ENCODE measurements around the gene TMEM156. TPM values are rescaled to one million over a fixed set of nuclear protein-coding genes. Genes with fewer than 3 reads are reported as not detected.
"Not testable (repeated sequence)": the region's sequence is repeated elsewhere in the genome, so short reads cannot be mapped to it uniquely, and the experiment has no call there.

Gene TMEM156
- total RNA-seq, 1 donor from 2014 or later = not detected

DNA sequence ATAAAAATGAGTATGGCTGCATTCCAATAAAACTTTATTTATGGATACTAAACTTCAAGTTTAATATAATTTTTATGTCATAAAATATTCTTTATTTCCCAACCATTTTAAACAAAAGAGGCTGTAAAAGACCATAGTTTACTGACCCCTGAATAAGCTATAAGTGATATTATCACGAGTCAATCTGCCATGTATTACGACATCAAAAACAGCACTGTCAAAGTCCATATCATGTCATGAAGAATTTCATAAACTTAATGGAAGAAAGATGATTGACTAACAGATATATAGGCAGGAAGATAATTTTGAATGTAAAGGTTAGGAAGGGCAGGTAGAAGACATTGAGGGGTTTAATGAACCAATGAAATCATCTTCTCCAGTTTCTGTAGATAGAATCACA, 18.2 kb downstream of the TMEM156 start:
- no peaks in the 10 kb centered on the region for H3K36me3 Mint-ChIP-seq
- no peaks in the 10 kb centered on the region for H3K36me3 ChIP-seq
- H3K4me1 ChIP-seq = no peaks in the 10 kb centered on the region
- H3K4me1 Mint-ChIP-seq = no peaks in the 10 kb centered on the region
- H3K27ac Mint-ChIP-seq = no peak overlapping the region
- H3K4me3 ChIP-seq = no peak overlapping the region
- no peaks in the 10 kb centered on the region for H3K79me2 ChIP-seq (ENCODE audit: low read depth)
- no peaks in the 10 kb centered on the region for H3K27me3 ChIP-seq
- no peaks in the 10 kb centered on the region for H4K20me1 ChIP-seq (ENCODE audit: low read depth)
- H3K27ac ChIP-seq = no peak overlapping the region
- DNase-seq (ENCODE audit: low spot score) = no peak
- H3K9me3 Mint-ChIP-seq = peaks cover 9% of the 10 kb centered on the region
- peaks cover 2% of the 10 kb centered on the region for H3K27me3 Mint-ChIP-seq (ENCODE audit: insufficient read depth, low read depth)
- H3F3A ChIP-seq (ENCODE audit: low read depth) = no peaks in the 10 kb centered on the region
- H3K9me3 ChIP-seq (ENCODE audit: low read depth) = no peaks in the 10 kb centered on the region
- TF ChIP-seq EZH2 (IDR thresholded peaks at IDR 0.05) (no peak), EZH2phosphoT487 (IDR thresholded peaks at IDR 0.05) (no peak)
- H2AFZ ChIP-seq (replicated peaks) = no peak overlapping the region
- H3K4me2 ChIP-seq = no peak overlapping the region
- H3K9ac ChIP-seq = no peak overlapping the region
- no peak overlapping the region for H3K4me3 Mint-ChIP-seq

DNA sequence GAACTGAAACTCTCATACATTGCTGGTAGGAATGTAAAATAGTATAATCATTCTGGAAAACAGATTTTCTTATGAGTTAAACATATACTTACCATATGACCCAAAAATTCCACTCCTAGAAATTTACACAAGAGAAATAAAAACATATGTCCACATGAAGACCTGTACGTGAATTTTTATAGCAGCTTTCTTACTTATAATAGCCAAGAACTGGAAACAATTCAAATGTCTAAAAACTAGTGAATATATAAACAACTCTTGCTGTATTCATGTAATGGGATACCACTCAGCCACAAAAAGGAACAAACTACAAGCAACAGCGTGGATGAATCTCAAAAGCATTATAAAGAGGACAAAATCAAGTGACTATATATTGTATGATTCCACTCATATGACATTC, 27.5 kb downstream of the TMEM156 start:
- Histone ChIP-seq H3K27me3 (no peaks in the 10 kb centered on the region), H3K27ac (no peak overlapping the region), H3K9me3 (ENCODE audit: low read depth) (no peaks in the 10 kb centered on the region), H3K79me2 (ENCODE audit: low read depth) (no peaks in the 10 kb centered on the region), H3K9ac (no peak overlapping the region), H3K36me3 (no peaks in the 10 kb centered on the region), H3K4me3 (no peak overlapping the region), H3K4me1 (no peaks in the 10 kb centered on the region), H4K20me1 (ENCODE audit: low read depth) (no peaks in the 10 kb centered on the region), H3F3A (ENCODE audit: low read depth) (no peaks in the 10 kb centered on the region), H3K4me2 (no peak overlapping the region), H2AFZ (replicated peaks) (no peak overlapping the region)
- no peak for DNase-seq (ENCODE audit: low spot score)
- no peak overlapping the region for H3K4me3 Mint-ChIP-seq
- no peaks in the 10 kb centered on the region for H3K36me3 Mint-ChIP-seq
- no peak overlapping the region for H3K27ac Mint-ChIP-seq
- no peaks in the 10 kb centered on the region for H3K4me1 Mint-ChIP-seq
- no peak for TF ChIP-seq EZH2phosphoT487 (IDR thresholded peaks at IDR 0.05)
- no peak for TF ChIP-seq CTCF (IDR thresholded peaks at IDR 0.05)
- no peak for TF ChIP-seq EZH2 (IDR thresholded peaks at IDR 0.05)
- H3K9me3 Mint-ChIP-seq = peaks cover 3% of the 10 kb centered on the region
- H3K27me3 Mint-ChIP-seq (ENCODE audit: insufficient read depth, low read depth) = no peaks in the 10 kb centered on the region

DNA sequence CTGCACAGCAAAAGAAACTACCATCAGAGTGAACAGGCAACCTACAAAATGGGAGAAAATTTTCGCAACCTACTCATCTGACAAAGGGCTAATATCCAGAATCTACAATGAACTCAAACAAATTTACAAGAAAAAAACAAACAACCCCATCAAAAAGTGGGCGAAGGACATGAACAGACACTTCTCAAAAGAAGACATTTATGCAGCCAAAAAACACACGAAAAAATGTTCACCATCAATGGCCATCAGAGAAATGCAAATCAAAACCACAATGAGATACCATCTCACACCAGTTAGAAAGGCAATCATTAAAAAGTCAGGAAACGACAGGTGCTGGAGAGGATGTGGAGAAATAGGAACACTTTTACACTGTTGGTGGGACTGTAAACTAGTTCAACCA, 30.2 kb downstream of the TMEM156 start:
- not testable (repeated sequence) for DNase-seq (ENCODE audit: low spot score); H3F3A ChIP-seq (ENCODE audit: low read depth); H3K27me3 Mint-ChIP-seq (ENCODE audit: insufficient read depth, low read depth); H3K9me3 ChIP-seq (ENCODE audit: low read depth); H3K36me3 ChIP-seq; H3K27ac ChIP-seq; H3K9ac ChIP-seq; H3K4me2 ChIP-seq; H3K4me3 Mint-ChIP-seq; H3K79me2 ChIP-seq (ENCODE audit: low read depth); H3K27me3 ChIP-seq; H2AFZ ChIP-seq (replicated peaks); H3K27ac Mint-ChIP-seq; H3K4me1 Mint-ChIP-seq; H3K4me1 ChIP-seq; H3K9me3 Mint-ChIP-seq; H3K4me3 ChIP-seq; H4K20me1 ChIP-seq (ENCODE audit: low read depth); H3K36me3 Mint-ChIP-seq

- H4K20me1 ChIP-seq (ENCODE audit: low read depth) = no peaks in the 10 kb centered on the region
- no peaks in the 10 kb centered on the region for H3K9me3 ChIP-seq (ENCODE audit: low read depth)
- H3K9ac ChIP-seq = no peak overlapping the region
- Mint-ChIP-seq H3K27me3 (ENCODE audit: insufficient read depth, low read depth) (peaks cover 2% of the 10 kb centered on the region), H3K27ac (no peak overlapping the region), H3K9me3 (peaks cover 6% of the 10 kb centered on the region), H3K4me1 (no peaks in the 10 kb centered on the region), H3K4me3 (no peak overlapping the region), H3K36me3 (no peaks in the 10 kb centered on the region)
- no peak overlapping the region for H3K4me2 ChIP-seq
- H3K79me2 ChIP-seq (ENCODE audit: low read depth) = no peaks in the 10 kb centered on the region
- no peak for TF ChIP-seq CTCF (IDR thresholded peaks at IDR 0.05)
- TF ChIP-seq EZH2 (IDR thresholded peaks at IDR 0.05) = no peak
- H2AFZ ChIP-seq (replicated peaks) = no peak overlapping the region
- no peak overlapping the region for H3K27ac ChIP-seq
- H3K27me3 ChIP-seq = no peaks in the 10 kb centered on the region
- no peak for DNase-seq (ENCODE audit: low spot score)
- no peaks in the 10 kb centered on the region for H3K4me1 ChIP-seq
- no peaks in the 10 kb centered on the region for H3K36me3 ChIP-seq
- no peak overlapping the region for H3K4me3 ChIP-seq
- H3F3A ChIP-seq (ENCODE audit: low read depth) = no peaks in the 10 kb centered on the region
These were observed 36.6 kb downstream of the TMEM156 start for GRCh38 chr4:38995660-38996005.
